K562 (cell line): ENCODE results near the gene PEPD. TPM values are rescaled to one million over a fixed set of nuclear protein-coding genes. Genes with fewer than 3 reads are reported as not detected.

Experiments used
- ATAC-seq: fragments of 200-7000 bp; cut with Tn5 transposase; 3 replicates; pipeline ENCODE4 v1.9.1; 2020; ENCODE audit warnings: moderate library complexity
- BruUV-seq: library from RNA; stranded (reverse); fragments of 400-500 nt; replicated peaks from 2 replicates; lab custom pipeline; 2021; lab: Mats Ljungman, UMichigan
- CTCF ChIA-PET: fragments of 300-600 bp; formaldehyde crosslinking; extraction: SDS; loops from one replicate; lab custom pipeline; 2021; ENCODE audit warnings: low intra/inter-chr PET ratio; lab: Yijun Ruan, JAX
- POLR2A ChIA-PET: fragments of 300-600, 350-650 bp; sonication (Branson Sonifier 250); formaldehyde crosslinking; extraction: SDS; loops from one replicate; lab custom pipeline; 2021; ENCODE audit warnings: antibody characterized with exemption, inconsistent platforms; lab: Yijun Ruan, JAX
- DNase-seq, 4 experiments: peaks; one replicate each; pipeline versions ENCODE4 v3.0.0 to v3.0.0-alpha.2; 2011 to 2018; ENCODE audit warnings: low spot score in 3 of 4, mixed read lengths in 3 of 4; ENCODE audit errors: extremely low read depth in 1 of 4
- FAIRE-seq: peaks from 2 replicates; lab custom pipeline; 2011; peaks lifted over from hg19 to GRCh38; lab: Jason Lieb, UNC
- H2AFZ ChIP-seq: 2 replicates; pipeline ENCODE4 v1.6.0; 2011; ENCODE audit warnings: low read depth, low read length, control low read depth, inconsistent platforms
- H3K27ac ChIP-seq: fragments of 200-600 bp; 3 replicates; pipeline ENCODE4 v1.8.0; 2011; ENCODE audit warnings: low read depth, mild to moderate bottlenecking, control low read depth, inconsistent platforms, low read length, moderate library complexity, mixed read lengths; ENCODE audit errors: extremely low read depth
- H3K27me3 ChIP-seq, 2 experiments: fragments of 300-600 bp in 1 of 2; 2 replicates in 1 of 2; 3 replicates in 1 of 2; pipeline versions ENCODE4 v1.6.0 to v1.8.0; 2011; ENCODE audit warnings: inconsistent platforms in 2 of 2, low read length in 2 of 2, mild to moderate bottlenecking in 1 of 2, mixed read lengths in 1 of 2, moderate library complexity in 1 of 2; ENCODE audit not compliant: control insufficient read depth in 2 of 2, insufficient read depth in 2 of 2
- H3K36me3 ChIP-seq: fragments of 300-600 bp; 3 replicates; pipeline ENCODE4 v1.8.0; 2011; ENCODE audit warnings: mild to moderate bottlenecking, low read length, inconsistent platforms; ENCODE audit not compliant: control insufficient read depth, insufficient read depth
- H3K4me1 ChIP-seq, 2 experiments: fragments of 200-600 bp in 1 of 2; replicated peaks in 1 of 2; 2 replicates in 1 of 2; 3 replicates in 1 of 2; pipeline versions ENCODE4 v1.5.1 to v1.8.0; 2011; ENCODE audit warnings: inconsistent platforms in 2 of 2, low read length in 2 of 2, mild to moderate bottlenecking in 1 of 2, mixed read lengths in 1 of 2, moderate library complexity in 1 of 2; ENCODE audit not compliant: control insufficient read depth in 2 of 2, insufficient read depth in 2 of 2
- H3K4me2 ChIP-seq: 2 replicates; pipeline ENCODE4 v1.6.1; 2011; ENCODE audit warnings: low read length, control low read depth, inconsistent platforms, mixed read lengths; ENCODE audit not compliant: insufficient read depth
- H3K4me3 ChIP-seq: fragments of 200-600 bp; sonication (generic), shearing (Covaris generic); 2 replicates; pipeline ENCODE4 v1.5.1; 2016; ENCODE audit warnings: control low read depth, inconsistent platforms
- H3K79me2 ChIP-seq: fragments of 200-600 bp; 3 replicates; pipeline ENCODE4 v1.8.0; 2011; ENCODE audit warnings: low read length, inconsistent platforms; ENCODE audit not compliant: control insufficient read depth, insufficient read depth
- H3K9ac ChIP-seq, 2 experiments: 2 replicates each; pipeline versions ENCODE4 v1.6.0 to v1.6.1; 2011; ENCODE audit warnings: low read depth in 2 of 2, low read length in 2 of 2, control low read depth in 1 of 2, inconsistent platforms in 1 of 2, mild to moderate bottlenecking in 1 of 2, mixed read lengths in 1 of 2; ENCODE audit not compliant: insufficient read depth in 1 of 2
- H3K9me1 ChIP-seq: one replicate; pipeline ENCODE4 v1.6.0; 2011; ENCODE audit warnings: inconsistent platforms, mild to moderate bottlenecking, low read length, moderate library complexity; ENCODE audit not compliant: control insufficient read depth, insufficient read depth
- H3K9me3 ChIP-seq: replicated peaks from 2 replicates; pipeline ENCODE4 v1.5.1; 2011; ENCODE audit warnings: low read depth, low read length, inconsistent platforms; ENCODE audit not compliant: control insufficient read depth, insufficient read depth
- H4K20me1 ChIP-seq: replicated peaks from 2 replicates; pipeline ENCODE4 v1.6.1; 2011; ENCODE audit warnings: low read length, inconsistent platforms, mixed read lengths; ENCODE audit not compliant: control insufficient read depth, insufficient read depth
- HEY1 ChIP-seq: fragments of 250-450 bp; sonication (Bioruptor Pico); IDR thresholded peaks from 2 replicates; pipeline ENCODE4 v1.5.0; 2020; ENCODE audit warnings: mild to moderate bottlenecking, moderate library complexity, borderline replicate concordance
- KLF6 ChIP-seq: fragments of 250-450 bp; sonication (Bioruptor Pico); IDR thresholded peaks from 2 replicates; pipeline ENCODE4 v1.4.0; 2020; ENCODE audit warnings: mild to moderate bottlenecking, moderate library complexity, borderline replicate concordance
- LCOR ChIP-seq: sonication (generic); formaldehyde crosslinking; IDR thresholded peaks from 2 replicates; pipeline ENCODE4 v1.8.0; 2022; ENCODE audit warnings: mild to moderate bottlenecking, missing genetic modification reagents
- MCM2 ChIP-seq: fragments of 450-650 bp; IDR thresholded peaks from 2 replicates; pipeline ENCODE4 v1.6.1; 2017; ENCODE audit warnings: low read depth, mild to moderate bottlenecking
- RBM25 ChIP-seq: fragments of 200-400 bp; formaldehyde crosslinking; IDR thresholded peaks from 2 replicates; pipeline ENCODE4 v1.6.1; 2018; ENCODE audit warnings: low read length, low read depth, moderate library complexity; ENCODE audit not compliant: severe bottlenecking
- SPI1 ChIP-seq: IDR thresholded peaks from 2 replicates; pipeline ENCODE4 v1.6.1; 2011; ENCODE audit warnings: low read depth, low read length, control low read depth, borderline replicate concordance
- THRB ChIP-seq: fragments of 450-650 bp; formaldehyde crosslinking; conservative IDR thresholded peaks from 2 replicates; pipeline ENCODE4 v1.4.0; 2022; ENCODE audit warnings: mild to moderate bottlenecking, missing genetic modification characterization
- ZNF445 ChIP-seq: fragments of 250-450 bp; sonication (Bioruptor Pico); IDR thresholded peaks from 2 replicates; pipeline ENCODE4 v1.4.0; 2020; ENCODE audit warnings: low read depth, mild to moderate bottlenecking, moderate library complexity
- WGBS: fragments of 100-300 bp; shearing (Covaris generic); methylation state at CpG from one replicate; pipeline ENCODE4 v1.1.6; 2016; ENCODE audit warnings: low coverage, mixed read lengths; ENCODE audit not compliant: insufficient coverage; ENCODE audit errors: missing lambda C conversion rate; 5-methylcytosine and 5-hydroxymethylcytosine counted together
- in situ Hi-C: fragments of 300-500 bp; cut with MboI; formaldehyde crosslinking; loops from 4 replicates; pipeline ENCODE4 v1.15.0; 2018; ENCODE audit warnings: inconsistent platforms, mixed read lengths
- intact Hi-C: fragments of 100-400 bp; cut with micrococcal nuclease; formaldehyde crosslinking; loops from 2 replicates; pipeline ENCODE4 v1.14.2; 2022
- polyA plus RNA-seq, 8 experiments: library from polyadenylated mRNA; depleted of rRNA in 4 of 8; stranded (reverse) in 5 of 8; unstranded in 3 of 8; fragments of >200 nt; fragmentation: Nextera tagmentation in 2 of 8; fragmentation: Illumina TruSeq in 1 of 8; extraction: Ambion mirVana in 2 of 8; extraction: Trizol in 1 of 8; gene quantifications; 2 replicates each; pipeline versions ENCODE4 v1.2.1 to v1.2.3, GENCODE V29; 2011 to 2014; ENCODE audit warnings: inconsistent platforms in 1 of 8, missing spikeins in 1 of 8
- total RNA-seq, 7 experiments: library from RNA; depleted of rRNA in 6 of 7; stranded (reverse); fragments of >200 nt in 6 of 7; fragmentation: Illumina TruSeq in 2 of 7; extraction: Trizol in 2 of 7; gene quantifications; 2 replicates each; pipeline versions ENCODE4 v1.2.1 to v1.2.3, GENCODE V29; 2011 to 2021; ENCODE audit warnings: low replicate concordance in 1 of 7

Gene PEPD
- total and polyA plus RNA-seq, 9 of the 15 experiments (the other 6 are each of a cell fraction or from before 2014, with no cell fraction given) = 1.3 to 19.2 (median 16.0) TPM

- no peak overlapping the region for H2AFZ ChIP-seq
- no peaks in the 10 kb centered on the region for H3K4me1 ChIP-seq
- no peak overlapping the region for H3K4me2 ChIP-seq
- no peaks in the 10 kb centered on the region for H3K79me2 ChIP-seq
- H3K9me3 ChIP-seq = no peaks in the 10 kb centered on the region
- no peak for FAIRE-seq
- no peaks in the 10 kb centered on the region; the same call in 1 of the 2 replicates for H4K20me1 ChIP-seq
- peaks cover 20 to 44% of the 10 kb centered on the region in 2 experiments; a peak in 4 of 5 replicates for H3K27me3 ChIP-seq
- no peak overlapping the region for H3K4me3 ChIP-seq
- POLR2A ChIA-PET = interaction anchor here (2.9 to 6.4 kb wide), 2 partner anchors 11 to 13 kb away, joined by 8 to 60 read pairs; partner anchors contain the start of gene CEBPG
- DNase-seq = no peak
- TF ChIP-seq THRB (CRISPR knock-in tag) (no peak), HEY1 (CRISPR knock-in tag) (no peak), MCM2 (no peak), KLF6 (CRISPR knock-in tag) (no peak), ZNF445 (CRISPR knock-in tag) (no peak), RBM25 (peak; percentile 27), SPI1 (no peak), LCOR (CRISPR knock-in tag) (no peak)
- no peak overlapping the region for H3K9ac ChIP-seq
- CTCF ChIA-PET = no interaction called here
- no peaks in the 10 kb centered on the region for H3K9me1 ChIP-seq
- H3K27ac ChIP-seq = no peak overlapping the region
- in situ Hi-C loops (no loop called here), intact Hi-C loops (no loop called here)
- WGBS = 0% methylated on average over 3 of the region's 3 CpGs
- no peak for ATAC-seq
- H3K36me3 ChIP-seq = no peaks in the 10 kb centered on the region
- no TSS peak for BruUV-seq
Measured at GRCh38 chr19:33359581-33359980, 162.0 kb downstream of the PEPD start.
